22Rv1 (cell line): Measurements from ENCODE around the gene C5orf58.

Experiments used
- H3K27ac ChIP-seq: fragments of 450-650 bp; 2 replicates; pipeline ENCODE4 v1.5.1; 2017
- CTCF ChIP-seq: fragments of 450-650 bp; IDR thresholded peaks from 2 replicates; pipeline ENCODE4 v1.5.1; 2017; ENCODE audit warnings: mild to moderate bottlenecking
- ZFX ChIP-seq: fragments of 450-650 bp; IDR thresholded peaks from 2 replicates; pipeline ENCODE4 v1.6.1; 2017; ENCODE audit warnings: antibody characterized with exemption, borderline replicate concordance

Gene C5orf58

DNA sequence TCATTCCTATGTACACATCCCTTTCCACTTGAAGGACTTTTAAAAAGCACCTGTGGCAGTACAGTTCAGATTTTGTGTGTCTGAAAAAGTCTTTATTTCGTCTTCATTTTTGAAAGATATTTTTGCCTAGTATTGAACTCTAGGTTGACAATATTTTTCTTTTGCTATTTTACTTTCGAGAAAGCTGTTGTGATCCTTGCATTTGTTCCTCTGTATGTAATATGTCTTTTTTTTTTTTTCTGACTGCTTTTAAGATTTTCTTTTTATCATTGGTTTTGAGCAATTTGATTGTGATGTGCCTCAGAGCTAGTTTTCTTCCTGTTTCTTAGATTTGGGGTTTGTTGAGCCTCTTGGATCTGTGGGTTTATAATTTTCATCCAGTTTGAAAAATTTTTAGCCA is 51.4 kb downstream of the C5orf58 start:
- no peak overlapping the region for H3K27ac ChIP-seq
- TF ChIP-seq CTCF (no peak), ZFX (no peak)

DNA sequence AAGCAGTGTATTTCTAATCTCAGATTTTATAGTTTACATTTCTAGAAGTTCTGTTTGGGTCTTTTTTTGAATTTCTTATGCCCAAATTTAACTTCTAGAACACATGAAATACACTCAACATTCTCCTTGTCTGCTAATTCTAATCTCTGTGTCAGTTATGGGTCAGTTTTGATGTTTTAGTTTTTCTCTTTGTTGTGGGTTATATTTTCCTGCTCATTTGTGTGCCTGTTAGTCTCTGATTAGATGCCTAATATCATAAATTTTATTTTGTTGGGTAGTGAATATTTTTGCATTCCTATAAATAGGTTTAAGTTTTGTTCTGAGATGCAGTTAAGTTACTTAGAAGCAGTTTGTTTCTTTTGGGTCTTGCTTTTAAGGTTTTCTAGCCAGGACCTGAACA is 52.4 kb downstream of the C5orf58 start:
- no peak overlapping the region for H3K27ac ChIP-seq
- TF ChIP-seq ZFX (no peak), CTCF (no peak)

DNA sequence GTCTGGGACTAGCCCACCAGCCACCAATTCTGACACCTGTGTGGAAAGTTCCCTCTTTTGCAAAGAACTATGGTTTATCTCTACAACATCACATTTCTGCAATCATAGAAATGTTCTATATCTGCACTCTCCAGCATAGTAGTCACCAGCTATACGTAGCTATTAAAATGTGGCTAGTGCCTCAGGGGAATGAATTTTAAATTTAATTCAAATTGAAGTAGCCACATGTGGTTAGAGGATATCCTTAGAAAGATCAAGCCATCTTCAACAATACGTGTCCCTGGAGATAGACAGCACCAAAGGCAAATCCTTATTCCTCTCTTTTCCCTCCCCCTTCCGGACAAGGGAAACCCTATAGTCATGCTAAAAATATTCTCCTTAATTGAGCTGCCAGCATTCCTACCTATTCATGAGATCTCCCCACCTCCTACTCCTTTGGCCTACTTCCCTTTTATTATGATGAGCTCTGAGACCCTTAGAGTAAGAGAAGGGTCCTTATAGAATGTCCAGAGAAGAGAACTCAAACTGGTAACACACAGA is 53.7 kb downstream of the C5orf58 start:
- no peak overlapping the region for H3K27ac ChIP-seq
- TF ChIP-seq ZFX, result no peak
- TF ChIP-seq CTCF, result no peak

GRCh38 chr5:170287532-170287931 is 54.7 kb downstream of the C5orf58 start:
- TF ChIP-seq ZFX (no peak), CTCF (no peak)
- H3K27ac ChIP-seq, result no peak overlapping the region

- H3K27ac ChIP-seq, result no peak overlapping the region
- no peak for TF ChIP-seq CTCF
- TF ChIP-seq ZFX, result no peak
Measured at GRCh38 chr5:170288151-170288550, 55.4 kb downstream of the C5orf58 start.

DNA sequence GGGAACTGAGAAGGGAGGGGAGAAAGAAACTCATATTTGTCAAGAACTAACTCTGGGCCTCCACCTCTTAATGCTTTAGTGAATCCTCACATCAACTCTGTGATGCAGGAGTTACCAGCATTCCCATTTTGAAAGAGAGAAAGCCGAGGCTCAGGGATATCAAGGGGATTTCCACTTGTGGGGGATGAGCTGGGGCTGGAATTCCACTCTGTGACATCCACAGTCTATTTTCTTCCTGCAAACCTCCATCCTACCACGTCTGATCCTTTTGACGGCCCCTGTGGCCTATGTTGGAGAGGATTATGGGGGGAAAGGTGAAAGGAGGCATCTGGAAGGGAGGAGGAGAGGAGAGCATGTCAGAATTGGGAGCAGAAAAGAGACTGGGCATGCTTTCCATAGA is 55.8 kb downstream of the C5orf58 start:
- TF ChIP-seq CTCF (no peak), ZFX (no peak)
- no peak overlapping the region for H3K27ac ChIP-seq

DNA sequence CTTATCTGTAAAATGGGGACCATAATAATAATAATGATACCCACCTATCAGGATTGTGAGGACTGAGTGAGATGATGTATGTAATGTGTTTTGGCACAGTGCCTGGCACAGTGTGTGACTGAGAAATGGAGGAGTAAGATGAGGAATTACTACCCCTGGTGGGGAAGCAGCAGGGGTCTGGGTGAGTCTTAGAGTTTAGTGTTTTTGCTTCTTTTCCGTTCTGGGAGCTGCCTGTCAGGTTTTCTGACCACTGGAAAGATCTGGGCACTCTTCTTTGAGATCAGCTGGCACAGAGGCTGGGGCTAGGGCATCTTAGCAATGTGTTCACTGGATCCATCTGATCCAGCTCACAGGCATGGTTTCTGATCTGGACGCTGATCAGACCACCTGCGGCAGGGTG is 56.3 kb downstream of the C5orf58 start:
- no peak overlapping the region for H3K27ac ChIP-seq

More for the DNA sequence above, 56.3 kb downstream of the C5orf58 start:
- TF ChIP-seq ZFX (no peak), CTCF (no peak)
